HUDEP-2 (cell line): ENCODE data around the gene TMEM135.
A peak's percentile ranks its signal among the peaks of the same experiment; 100 is the strongest.
"Not testable (repeated sequence)": the region's sequence is repeated elsewhere in the genome, so short reads cannot be mapped to it uniquely, and the experiment has no call there.

ENCODE experiments used
- DNase-seq, 76 experiments: peaks; one replicate each; lab custom pipeline; 2025; ENCODE audit not compliant: unreplicated experiment in 76 of 76; lab: John Stamatoyannopoulos, UW

The TMEM135 gene

DNA sequence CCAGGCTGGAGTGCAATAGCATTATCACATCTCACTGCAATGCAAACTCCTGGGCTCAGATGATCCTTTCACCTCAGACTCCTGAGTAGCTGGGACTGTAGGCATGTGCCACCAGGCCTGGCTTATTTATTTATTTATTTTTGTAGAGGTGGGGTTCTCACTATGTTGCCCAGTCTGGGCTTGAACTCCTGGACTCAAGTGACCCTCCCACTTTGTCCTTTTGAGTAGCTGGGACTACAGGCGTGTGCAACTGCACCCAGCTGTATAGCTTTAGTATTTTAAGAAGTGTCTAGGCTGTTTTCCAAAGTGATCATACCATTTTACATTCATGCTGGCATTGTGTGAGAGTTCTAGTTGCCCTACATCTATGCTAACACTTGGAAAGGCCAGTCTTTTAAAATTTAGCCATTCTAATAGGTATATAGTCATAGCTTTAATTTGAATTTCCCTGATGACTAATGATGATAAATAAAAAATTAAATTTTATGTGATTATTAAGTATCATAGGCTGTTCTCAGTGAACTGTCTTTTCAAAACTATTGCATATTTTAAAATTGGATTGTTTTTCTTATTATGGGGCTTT, 96.9 kb downstream of the TMEM135 start:
- DNase-seq = no peak

DNA sequence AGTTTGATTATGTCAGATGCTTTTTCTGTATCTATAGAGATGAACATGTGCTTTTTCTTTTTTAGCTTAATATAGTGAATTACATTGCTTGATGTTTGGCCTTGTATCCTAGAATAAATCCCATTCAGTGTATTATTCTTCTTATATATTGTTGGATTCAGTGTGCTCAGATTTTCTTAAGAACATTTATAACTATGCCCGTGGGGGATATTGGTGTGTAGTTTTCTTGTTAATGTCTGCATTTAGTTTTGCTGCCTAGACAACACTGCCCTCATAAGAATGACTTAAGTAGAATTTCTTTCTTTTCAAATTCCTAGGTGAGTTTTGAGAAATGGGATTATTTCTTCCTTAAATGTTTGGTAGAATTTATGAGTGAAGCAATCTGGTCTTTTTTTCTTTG, 98.5 kb downstream of the TMEM135 start:
- no peak for DNase-seq

DNA sequence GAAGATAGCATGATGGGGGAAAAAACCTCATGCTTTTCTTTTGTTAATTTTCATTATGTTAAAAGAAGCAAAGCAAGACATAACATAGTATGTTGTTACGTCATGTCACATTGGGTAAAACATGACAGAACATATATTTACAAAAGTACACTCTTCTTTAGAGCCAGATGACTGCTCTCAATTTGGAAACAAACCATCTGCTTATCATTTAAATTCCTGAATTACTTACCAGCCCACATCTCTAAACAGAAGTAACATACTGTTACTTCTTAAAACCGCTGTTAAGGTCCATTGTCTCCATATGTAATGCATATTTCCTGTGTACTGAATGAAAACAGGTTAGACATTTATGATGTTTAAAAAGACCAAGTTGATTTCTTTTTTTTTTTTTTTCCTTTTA, 100.0 kb downstream of the TMEM135 start:
- DNase-seq = no peak

DNA sequence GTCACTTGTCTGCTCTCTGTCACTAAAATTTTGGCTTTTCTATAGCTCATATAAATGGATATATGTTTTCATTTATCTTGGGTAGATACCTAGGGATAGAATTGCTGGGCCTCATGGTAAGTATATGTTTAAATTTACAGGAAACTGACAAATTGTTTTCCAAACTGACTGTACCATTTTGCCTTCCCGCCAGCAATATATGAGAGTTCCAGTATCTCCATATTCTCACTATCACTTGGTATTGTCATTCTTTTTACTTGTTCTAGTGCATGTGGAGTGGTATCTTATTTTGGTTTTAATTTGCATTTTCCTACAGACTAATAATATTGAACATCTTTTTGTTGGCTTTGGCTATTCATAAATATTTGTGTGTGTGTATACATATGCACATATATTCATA, 101.7 kb downstream of the TMEM135 start:
- no peak for DNase-seq

DNA sequence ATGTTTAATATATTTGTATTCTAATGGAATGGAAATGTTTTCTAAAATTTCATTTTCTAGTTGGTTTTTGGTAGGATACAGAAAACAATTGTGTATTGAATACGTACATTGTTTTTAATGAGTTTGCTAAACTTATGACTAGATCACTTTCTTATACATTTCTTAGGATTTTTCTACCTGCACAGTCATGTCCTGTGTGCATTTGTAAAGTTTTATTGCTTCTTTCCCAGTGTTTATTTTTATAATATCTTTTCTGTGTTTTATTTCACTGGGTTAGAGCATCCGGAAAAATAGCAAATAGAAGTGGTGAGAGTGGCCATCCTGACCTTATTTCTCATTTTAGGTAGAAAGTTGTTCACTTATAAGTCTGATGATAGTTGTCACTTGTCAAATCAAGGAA, 103.6 kb downstream of the TMEM135 start:
- no peak for DNase-seq

DNA sequence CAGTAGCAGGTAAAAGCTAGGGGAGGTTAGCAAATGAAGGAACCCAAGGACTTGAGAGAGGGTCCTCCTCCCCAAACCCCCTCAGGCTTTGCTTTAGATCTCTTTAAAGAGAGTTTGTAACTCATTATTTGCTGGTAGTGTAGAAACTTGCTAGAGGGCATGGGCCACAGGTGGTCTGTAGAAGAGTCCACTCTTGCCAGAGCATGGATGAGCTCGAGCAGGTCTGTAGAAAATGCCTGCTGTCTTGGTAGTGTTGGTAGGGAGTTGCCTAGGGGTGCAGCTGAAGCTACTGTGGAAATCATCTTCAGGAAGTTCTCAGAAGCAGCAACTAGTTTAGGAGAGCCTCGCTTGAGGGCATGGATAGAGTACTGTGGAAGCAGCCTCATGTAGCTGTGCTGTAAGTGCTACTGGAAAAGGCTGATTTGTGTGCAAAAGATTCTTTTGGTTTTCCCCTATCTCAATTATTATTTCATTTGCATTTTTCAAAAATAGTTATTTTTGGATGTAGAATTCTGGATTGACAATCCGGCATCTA, 104.3 kb downstream of the TMEM135 start:
- DNase-seq = no peak

DNA sequence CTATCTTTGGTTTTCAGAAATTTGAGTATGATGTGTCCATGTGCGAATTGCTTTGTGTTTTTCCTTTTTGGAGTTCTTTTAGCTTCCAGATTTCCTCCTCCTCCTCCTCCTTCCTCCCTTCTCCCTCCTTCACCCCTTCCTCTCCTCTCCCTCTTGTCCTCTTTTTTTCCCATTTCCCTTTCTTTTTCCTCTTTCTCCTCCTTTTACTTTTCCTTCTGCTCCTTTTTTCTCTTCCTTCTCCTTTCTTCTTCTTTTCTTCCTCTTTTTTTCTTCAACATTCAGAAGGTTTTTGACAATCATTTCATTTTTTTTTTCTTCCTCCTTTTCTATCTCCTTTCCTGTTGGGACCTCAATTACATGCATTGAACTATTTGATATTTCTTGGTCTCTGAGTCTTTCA, 104.9 kb downstream of the TMEM135 start:
- DNase-seq = no peak

DNA sequence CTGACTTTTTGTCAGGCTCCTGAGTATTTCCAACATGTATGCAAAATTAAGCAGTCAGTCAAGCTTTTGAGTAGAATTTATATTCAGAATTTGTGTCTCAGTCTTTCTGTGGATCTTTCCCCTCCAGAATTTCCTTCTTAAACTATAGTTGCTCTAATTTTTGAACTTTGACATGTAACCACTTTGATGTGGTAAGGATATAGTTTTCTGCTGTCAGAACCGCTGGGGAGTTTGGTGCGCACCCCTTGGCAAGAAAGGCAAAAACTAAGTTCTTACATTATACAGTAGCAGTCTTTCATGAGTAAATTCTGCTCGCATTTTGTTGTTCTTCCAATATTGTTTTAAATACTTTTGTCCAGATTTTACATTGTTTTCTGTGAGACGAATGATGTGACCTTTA, 105.9 kb downstream of the TMEM135 start:
- no peak for DNase-seq

DNA sequence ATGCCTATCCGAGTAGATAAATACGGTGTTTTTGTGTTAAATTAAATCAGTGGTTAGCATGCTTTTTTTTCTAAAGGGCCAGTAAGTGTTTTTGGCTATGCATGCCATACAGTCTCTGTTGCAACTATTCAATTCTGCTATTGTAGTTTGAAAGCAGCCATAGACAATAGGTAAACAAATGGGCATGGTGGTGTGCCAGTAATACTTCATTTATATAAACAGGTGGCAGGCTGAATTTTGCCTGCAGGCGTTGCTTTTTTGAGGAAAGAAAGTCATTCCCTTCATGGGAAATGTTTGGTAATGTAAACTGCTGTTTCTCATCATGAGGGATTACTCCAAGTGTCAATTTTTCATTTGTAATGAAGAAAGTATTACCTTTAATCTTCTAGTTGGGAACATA, 106.5 kb downstream of the TMEM135 start:
- DNase-seq = no peak

DNA sequence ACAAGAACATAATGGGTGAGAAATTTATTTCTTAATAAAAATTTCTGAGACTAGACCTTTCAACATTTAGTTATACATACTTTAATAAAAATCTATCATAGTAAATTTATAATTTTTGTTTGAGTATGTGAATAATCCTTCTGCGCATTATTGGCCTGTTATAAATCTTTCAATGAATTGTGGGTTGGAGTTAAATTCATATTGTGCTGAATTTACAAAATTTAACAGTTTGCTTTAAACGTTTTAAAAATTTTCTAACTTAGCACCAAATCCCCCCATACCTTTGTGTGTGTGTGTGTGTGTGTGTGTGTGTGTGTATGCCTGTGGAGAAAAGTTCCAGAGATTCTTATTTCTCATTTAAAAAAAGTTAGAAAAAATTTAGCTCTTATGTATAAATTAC, 111.0 kb downstream of the TMEM135 start:
- DNase-seq = no peak

DNA sequence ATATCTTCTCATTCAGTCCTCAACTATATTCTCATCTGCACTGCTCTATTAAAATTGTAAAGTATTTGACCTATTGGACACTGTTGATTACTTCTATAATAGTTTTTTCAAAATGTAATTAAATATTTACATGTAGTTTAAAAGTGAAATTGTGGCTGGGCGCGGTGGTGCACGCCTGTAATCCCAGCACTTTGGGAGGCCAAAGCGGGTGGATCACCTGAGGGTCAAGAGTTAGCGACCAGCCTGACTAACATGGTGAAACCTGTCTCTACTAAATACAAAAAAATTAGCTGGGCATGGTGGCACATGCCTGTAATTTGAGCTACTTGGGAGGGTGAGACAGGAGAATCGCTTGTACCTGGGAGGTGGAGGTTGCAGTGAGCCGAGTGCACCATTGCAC, 112.0 kb downstream of the TMEM135 start:
- DNase-seq = not testable (repeated sequence)

DNA sequence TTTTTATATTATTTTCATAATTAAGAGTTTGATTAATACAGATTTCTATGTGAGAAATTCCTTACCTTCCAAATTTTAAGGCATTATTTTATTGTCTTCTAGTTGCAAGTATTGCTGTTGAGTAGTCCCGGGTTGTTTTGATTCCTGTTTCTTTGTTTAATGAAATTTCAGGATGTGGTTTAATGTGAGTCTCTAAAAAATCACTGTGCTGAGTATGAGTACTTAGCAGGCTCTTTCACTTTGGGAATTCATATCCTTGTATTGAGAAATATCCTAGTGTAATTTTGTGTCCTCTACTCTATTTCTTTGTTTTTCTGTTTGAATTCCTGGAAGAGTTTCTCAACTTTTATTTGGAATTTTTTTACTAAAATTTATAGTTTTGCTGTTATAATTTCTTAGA, 113.2 kb downstream of the TMEM135 start:
- DNase-seq = no peak

DNA sequence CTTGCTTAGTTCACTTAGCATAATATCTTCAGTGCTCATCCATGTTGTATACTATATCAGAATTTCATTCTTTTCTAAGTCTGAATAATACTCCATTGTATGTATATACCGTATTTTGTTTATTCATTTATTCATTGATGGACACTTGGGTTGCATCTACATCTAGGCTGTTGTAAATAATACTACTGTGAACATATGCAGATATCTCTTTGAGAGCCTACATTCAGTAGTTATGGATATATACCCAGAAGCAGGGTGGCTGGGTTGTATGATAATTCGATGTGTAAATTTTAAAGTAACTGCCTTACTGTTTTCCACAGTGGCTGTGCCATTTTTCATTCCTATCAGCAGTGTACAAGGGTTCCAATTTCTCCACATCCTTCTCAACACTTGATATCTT, 116.5 kb downstream of the TMEM135 start:
- DNase-seq = no peak

DNA sequence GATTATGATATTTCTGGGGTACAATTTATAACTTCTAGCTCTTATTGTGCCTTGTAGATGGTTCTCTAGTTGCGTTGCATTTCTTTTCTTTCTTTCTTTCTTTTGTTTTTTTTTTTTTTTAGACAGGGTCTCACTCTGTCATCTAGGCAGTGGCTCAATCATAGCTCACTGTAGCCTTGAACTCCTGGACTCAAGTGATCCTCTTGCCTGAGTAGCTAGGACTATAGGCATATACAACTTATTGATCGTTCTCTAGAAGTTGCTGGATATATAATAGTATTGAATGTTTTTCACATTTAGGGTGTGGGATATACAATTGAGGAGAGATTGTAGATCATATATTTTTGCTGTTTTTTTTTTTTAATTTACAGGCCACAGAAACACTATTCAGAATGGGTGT, 119.2 kb downstream of the TMEM135 start:
- DNase-seq = no peak

DNA sequence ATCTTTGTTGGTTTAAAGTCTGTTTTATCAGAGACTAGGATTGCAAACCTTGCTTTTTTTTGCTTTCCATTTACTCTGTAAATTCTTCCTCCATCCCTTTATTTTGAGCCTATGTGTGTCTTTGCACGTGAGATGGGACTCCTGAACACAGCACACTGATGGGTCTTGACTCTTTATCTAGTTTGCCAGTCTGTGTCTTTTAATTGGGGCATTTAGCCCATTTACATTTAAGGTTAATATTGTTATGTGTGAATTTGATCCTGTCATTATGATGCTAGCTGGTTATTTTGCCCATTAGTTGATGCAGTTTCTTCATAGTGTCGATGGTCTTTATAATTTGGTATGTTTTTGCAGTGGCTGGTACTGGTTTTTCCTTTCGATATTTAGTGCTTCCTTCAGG, 131.3 kb downstream of the TMEM135 start:
- not testable (repeated sequence) for DNase-seq

DNA sequence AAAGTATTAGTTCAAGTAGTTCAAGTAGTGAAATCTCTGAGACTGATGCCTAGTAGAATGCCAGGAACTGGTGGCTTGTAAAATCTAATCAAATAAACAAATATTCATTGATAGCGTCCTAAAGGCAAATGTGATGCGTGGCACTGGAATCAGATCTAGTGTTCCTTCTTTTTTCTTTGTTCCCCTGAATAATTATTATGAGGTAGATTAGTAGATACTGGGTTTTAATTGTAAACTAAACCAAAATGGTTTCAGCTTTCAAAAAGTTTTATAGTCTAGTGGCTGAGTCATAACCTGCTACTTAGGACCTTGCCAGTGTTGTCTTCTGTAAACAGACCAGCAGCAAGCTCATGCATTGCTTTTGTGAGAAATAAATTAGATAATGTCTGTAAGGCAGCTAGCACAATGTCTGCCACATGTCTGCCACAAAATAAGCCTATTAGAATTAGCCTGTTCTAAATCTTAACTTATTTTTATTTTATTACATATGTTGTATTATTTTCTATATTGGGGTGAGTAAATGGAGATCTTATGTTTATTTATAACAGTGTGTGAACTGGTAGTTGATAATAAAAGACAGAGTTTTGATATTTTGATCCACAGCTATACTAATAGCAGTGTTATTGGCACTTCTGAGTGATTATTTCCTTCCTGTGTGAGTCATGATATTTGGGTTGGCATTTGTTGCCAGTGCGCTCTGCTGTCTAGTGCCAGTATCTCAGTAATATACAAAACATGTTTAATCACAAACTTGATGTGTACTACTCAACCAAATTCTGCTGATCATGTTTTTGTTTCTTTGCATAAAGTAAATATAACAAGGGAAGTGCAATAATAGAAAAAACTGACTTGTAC, 135.7 kb downstream of the TMEM135 start:
- peak in 2 of 76 experiments; percentile 6 to 8 for DNase-seq

DNA sequence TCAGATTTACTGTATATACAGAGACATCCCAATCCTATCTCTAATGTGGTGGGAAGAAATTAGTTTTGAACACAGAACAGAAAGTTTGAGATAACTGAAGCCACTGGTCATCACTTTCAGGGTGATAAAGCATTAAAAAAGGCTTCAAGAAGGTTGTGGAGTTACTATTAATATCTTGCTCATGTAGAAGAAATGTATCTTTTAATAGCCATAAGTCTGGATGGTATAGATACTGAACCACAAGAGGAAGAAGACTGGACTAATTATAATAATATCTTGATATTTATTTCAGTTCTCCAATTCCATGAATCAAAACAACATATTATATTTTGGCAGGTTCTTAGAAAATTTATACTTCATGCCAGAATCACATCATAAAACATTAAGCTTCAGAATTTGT, 137.1 kb downstream of the TMEM135 start:
- no peak for DNase-seq

DNA sequence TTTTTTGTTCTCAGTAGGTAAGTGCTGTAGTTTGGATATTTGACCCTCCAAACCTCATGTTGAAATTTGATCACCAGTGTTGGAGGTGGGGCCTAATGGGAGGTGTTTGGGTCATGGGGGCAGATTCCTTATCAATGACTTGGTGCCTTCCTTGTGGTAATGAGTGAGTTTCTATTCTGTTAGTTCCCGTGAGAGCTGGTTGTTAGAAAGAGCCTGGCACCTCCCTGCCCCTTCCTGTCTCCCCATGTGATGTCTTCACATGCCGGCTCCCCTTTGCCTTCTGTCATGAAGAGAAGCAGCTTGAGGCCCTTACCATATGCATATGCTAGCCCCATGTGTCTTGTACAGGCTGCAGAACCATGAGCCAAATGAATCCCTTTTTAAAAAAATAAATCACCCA, 138.3 kb downstream of the TMEM135 start:
- DNase-seq = no peak

DNA sequence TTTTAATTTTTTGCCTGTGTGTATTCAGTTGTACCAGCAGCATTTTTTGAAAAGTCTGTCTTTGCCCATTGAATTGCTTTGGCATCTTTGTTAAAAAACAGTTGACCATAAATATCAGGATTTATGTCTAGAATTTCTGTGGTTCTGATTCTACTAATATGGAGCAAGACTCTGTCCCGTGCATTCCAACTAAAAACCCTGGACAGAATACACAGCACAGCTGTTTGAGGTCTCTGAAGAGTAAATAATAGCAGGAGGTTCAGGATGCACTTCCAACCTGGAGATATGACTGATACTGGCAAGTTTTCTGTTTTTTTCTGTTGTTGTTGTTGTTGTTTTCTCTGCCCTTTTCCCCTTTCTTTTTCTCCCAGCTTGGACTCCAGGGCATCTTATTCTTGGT, 141.9 kb downstream of the TMEM135 start:
- DNase-seq = no peak

DNA sequence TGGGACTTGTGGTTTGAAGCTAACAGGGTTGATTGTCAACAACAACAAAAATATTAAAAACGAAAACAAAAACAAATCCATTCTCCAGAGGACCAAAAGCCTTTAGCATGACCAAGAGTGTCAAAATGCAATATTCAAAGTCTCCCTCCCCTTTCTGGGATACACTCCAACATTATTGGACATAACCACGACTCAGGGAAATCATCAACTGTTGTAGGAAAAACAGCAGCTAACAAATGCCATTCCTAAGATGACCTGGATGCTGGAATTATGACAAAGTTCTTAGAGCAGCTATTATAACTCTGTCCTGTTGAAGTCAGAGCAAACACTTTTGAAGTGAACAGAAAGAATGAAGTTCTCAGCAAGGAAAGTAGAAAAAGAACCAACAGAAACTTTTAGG, 143.0 kb downstream of the TMEM135 start:
- DNase-seq = no peak

DNA sequence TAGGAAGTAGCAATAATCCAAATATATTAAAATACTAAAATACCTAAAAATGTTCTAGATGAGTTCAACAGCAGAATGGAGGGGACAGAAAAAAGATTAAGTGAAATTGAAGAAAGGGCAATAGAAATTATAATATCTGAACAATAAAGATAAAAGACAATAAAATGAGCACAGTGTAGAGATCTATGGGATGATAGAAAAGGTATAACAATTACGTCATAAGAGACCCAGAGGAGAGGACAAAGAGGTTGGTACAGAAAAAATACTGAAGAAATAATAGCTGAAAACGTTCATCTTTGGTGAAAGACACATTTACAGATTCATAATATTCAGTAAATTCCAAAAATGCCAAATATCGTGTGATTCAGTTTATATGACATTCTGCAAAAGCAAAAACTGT, 143.4 kb downstream of the TMEM135 start:
- DNase-seq = no peak

DNA sequence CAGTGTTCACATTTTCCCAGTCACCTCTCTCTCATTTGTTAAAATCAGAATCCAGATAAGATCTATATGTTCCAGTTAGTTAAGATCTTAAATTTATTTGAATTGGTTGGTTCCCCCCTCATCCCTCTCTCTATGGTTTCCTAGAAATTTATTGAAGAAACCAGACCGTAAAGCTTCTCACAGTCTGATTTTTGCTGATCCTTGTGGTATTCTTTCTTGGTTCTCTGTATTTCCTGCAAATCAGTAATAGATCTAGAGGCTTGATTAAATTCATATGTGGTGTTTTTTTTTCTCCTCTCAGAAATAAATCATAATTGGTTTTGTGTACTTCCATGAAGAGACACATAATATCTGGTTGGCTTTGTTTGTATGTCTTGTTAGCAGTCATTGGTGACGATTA, 147.5 kb downstream of the TMEM135 start:
- DNase-seq = no peak
